GM13977 (cell line): Measurements from ENCODE around the gene GSTO1.

Experiments used
- DNase-seq: peaks from one replicate; pipeline ENCODE4 v3.0.0; 2012; ENCODE audit warnings: low spot score
- CTCF ChIP-seq: IDR thresholded peaks from 2 replicates; pipeline ENCODE4 v1.5.1; 2012; ENCODE audit warnings: mild to moderate bottlenecking, control low read depth; ENCODE audit not compliant: insufficient read depth; ENCODE audit errors: extremely low read depth, missing control alignments
- in situ Hi-C: fragments of 300-500 bp; cut with MboI; formaldehyde crosslinking; loops from one replicate; pipeline ENCODE4 v1.12.0; 2022; ENCODE audit warnings: low sequenced_read_pairs, low pct_unique_long_range_greater_than_20kb, mixed read lengths, inconsistent platforms; ENCODE audit not compliant: unreplicated experiment

Gene GSTO1

GRCh38 chr10:104316321-104317099 lies 61.8 kb downstream of the GSTO1 start:
- no peak for TF ChIP-seq CTCF
- DNase-seq, result no peak
- in situ Hi-C loops, result no loop called here
